Stimulated activated CD4-positive, alpha-beta T cell treated with anti-CD3 and anti-CD28 coated beads, Interleukin-12 subunit alpha, Interleukin-12 subunit beta, amount 100 ng/mL, for 4 hours (primary cell): ENCODE measurements around the gene RGL2.
"Not testable (repeated sequence)": the region's sequence is repeated elsewhere in the genome, so short reads cannot be mapped to it uniquely, and the experiment has no call there.

Source experiments
- DNase-seq: peaks from one replicate; pipeline ENCODE4 v3.0.0-alpha.2; 2020

The RGL2 gene

GRCh38 chr6:33273129-33273923, 25.4 kb downstream of the RGL2 start:
- DNase-seq: no peak

GRCh38 chr6:33272275-33273128, 26.2 kb downstream of the RGL2 start:
- no peak for DNase-seq

- peak; percentile 80 for DNase-seq
These were observed 27.1 kb downstream of the RGL2 start, which contains the start of the genes RPS18 and VPS52 for GRCh38 chr6:33271468-33272274. TSS of gene RPS18 (plus strand) at chr6:33272075. CDS start at chr6:33272120, 45 bp downstream. TSS of gene VPS52 (minus strand) at chr6:33271876. CDS start at chr6:33271675, 201 bp downstream.

GRCh38 chr6:33271117-33271467, 27.6 kb downstream of the RGL2 start:
- no peak for DNase-seq

GRCh38 chr6:33264015-33264414, 34.7 kb downstream of the RGL2 start:
- DNase-seq: no peak

GRCh38 chr6:33262490-33262889, 36.3 kb downstream of the RGL2 start:
- not testable (repeated sequence) for DNase-seq

- DNase-seq: no peak
These were observed 39.7 kb downstream of the RGL2 start for GRCh38 chr6:33259032-33259431.

- no peak for DNase-seq
These were observed 44.2 kb downstream of the RGL2 start for GRCh38 chr6:33254591-33254990.

- no peak for DNase-seq
These were observed 46.0 kb downstream of the RGL2 start for GRCh38 chr6:33252759-33253158.

GRCh38 chr6:33251395-33252012, 47.2 kb downstream of the RGL2 start:
- DNase-seq: no peak

- DNase-seq: no peak
These were observed 48.0 kb downstream of the RGL2 start for GRCh38 chr6:33250731-33251130.

GRCh38 chr6:33249732-33250630, 48.8 kb downstream of the RGL2 start:
- DNase-seq: no peak

- DNase-seq: peak; percentile 88
These were observed 49.6 kb downstream of the RGL2 start for GRCh38 chr6:33248932-33249731.

- DNase-seq: no peak
These were observed 50.2 kb downstream of the RGL2 start for GRCh38 chr6:33248643-33248931.

GRCh38 chr6:33247977-33248642, 50.6 kb downstream of the RGL2 start:
- peak; percentile 91 for DNase-seq

- no peak for DNase-seq
These were observed 55.3 kb downstream of the RGL2 start for GRCh38 chr6:33243476-33243875.

- DNase-seq: no peak
These were observed 56.8 kb downstream of the RGL2 start for GRCh38 chr6:33241968-33242367.
